Brain microvascular endothelial cell (primary cell): ENCODE data around the gene ACAA2.

Experiments
- DNase-seq: peaks from one replicate; pipeline ENCODE4 v3.0.0-alpha.2; 2020
- H3K27ac ChIP-seq: fragments of 250-450 bp; sonication (Bioruptor Pico); 2 replicates; pipeline ENCODE4 v1.5.1; 2020; ENCODE audit warnings: mild to moderate bottlenecking, moderate library complexity
- H3K27me3 ChIP-seq: fragments of 250-450 bp; sonication (Bioruptor Pico); replicated peaks from 2 replicates; pipeline ENCODE4 v1.5.1; 2020; ENCODE audit warnings: mild to moderate bottlenecking
- H3K36me3 ChIP-seq: fragments of 250-450 bp; sonication (Bioruptor Pico); replicated peaks from 2 replicates; pipeline ENCODE4 v1.5.1; 2020; ENCODE audit warnings: mild to moderate bottlenecking
- H3K4me3 ChIP-seq: 2 replicates; pipeline ENCODE4 v1.5.1; 2011; ENCODE audit warnings: low read depth, mild to moderate bottlenecking, control low read depth, low read length, moderate library complexity
- CTCF ChIP-seq: IDR thresholded peaks from 2 replicates; pipeline ENCODE4 v1.5.1; 2011; ENCODE audit warnings: low read depth, mild to moderate bottlenecking, moderate library complexity, low read length, control low read depth, inconsistent platforms; ENCODE audit errors: missing control alignments
- in situ Hi-C: cut with HindIII; loops from 2 replicates; pipeline ENCODE4 v1.10.0; 2017; ENCODE audit warnings: low sequenced_read_pairs, low pct_ligation_motif_present

Gene ACAA2

GRCh38 chr18:49738721-49739120 lies 74.6 kb downstream of the ACAA2 start:
- no peak for DNase-seq
- Histone ChIP-seq H3K27me3 (peaks cover 2% of the 10 kb centered on the region), H3K27ac (no peak overlapping the region), H3K4me3 (no peak overlapping the region), H3K36me3 (no peaks in the 10 kb centered on the region)
- in situ Hi-C loops: no loop called here
- TF ChIP-seq CTCF: no peak

GRCh38 chr18:49734836-49735235 lies 78.5 kb downstream of the ACAA2 start:
- Histone ChIP-seq H3K27ac (no peak overlapping the region), H3K4me3 (no peak overlapping the region), H3K36me3 (no peaks in the 10 kb centered on the region), H3K27me3 (no peaks in the 10 kb centered on the region)
- in situ Hi-C loops: no loop called here
- DNase-seq: no peak
- TF ChIP-seq CTCF: no peak

- no peak overlapping the region for H3K4me3 ChIP-seq
- DNase-seq: no peak
- TF ChIP-seq CTCF: no peak
- in situ Hi-C loops: no loop called here
- H3K36me3 ChIP-seq: no peaks in the 10 kb centered on the region
- no peaks in the 10 kb centered on the region for H3K27me3 ChIP-seq
- no peak overlapping the region for H3K27ac ChIP-seq
Observed at GRCh38 chr18:49733896-49734585, 79.3 kb downstream of the ACAA2 start.

GRCh38 chr18:49733321-49733720 lies 80.0 kb downstream of the ACAA2 start:
- in situ Hi-C loops: no loop called here
- Histone ChIP-seq H3K4me3 (no peak overlapping the region), H3K36me3 (no peaks in the 10 kb centered on the region), H3K27ac (no peak overlapping the region), H3K27me3 (no peaks in the 10 kb centered on the region)
- TF ChIP-seq CTCF: no peak
- DNase-seq: no peak
